Measurements from ENCODE around the gene NFIA. TPM values are rescaled to one million over a fixed set of nuclear protein-coding genes. Genes with fewer than 3 reads are reported as not detected.

NFIA gene
- total and polyA plus RNA-seq, 10 of the 15 experiments (the other 5 are each of a cell fraction or from before 2014, with no cell fraction given): 0.10 to 0.16 TPM; not detected in 8

DNA sequence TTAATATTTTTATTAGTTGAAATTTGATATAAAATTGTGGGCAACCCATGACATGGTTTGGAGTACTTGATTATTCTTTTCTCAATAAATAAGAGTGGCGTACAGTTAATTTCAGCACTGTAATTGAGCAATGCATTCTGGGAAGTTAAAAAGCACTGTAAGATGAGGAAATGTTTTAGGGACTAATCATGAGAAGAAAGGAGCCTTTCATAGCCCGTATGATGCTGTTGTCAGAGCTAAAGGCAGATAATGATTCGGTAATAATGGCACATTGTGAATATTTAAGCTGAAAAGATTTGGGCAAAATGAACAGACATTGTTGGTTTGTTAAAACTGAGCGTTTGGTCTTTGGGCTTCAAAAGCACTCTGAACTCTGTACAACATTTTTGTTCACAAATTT lies 139.3 kb downstream of the NFIA start (continued):
- TF ChIP-seq, protein P1, sequence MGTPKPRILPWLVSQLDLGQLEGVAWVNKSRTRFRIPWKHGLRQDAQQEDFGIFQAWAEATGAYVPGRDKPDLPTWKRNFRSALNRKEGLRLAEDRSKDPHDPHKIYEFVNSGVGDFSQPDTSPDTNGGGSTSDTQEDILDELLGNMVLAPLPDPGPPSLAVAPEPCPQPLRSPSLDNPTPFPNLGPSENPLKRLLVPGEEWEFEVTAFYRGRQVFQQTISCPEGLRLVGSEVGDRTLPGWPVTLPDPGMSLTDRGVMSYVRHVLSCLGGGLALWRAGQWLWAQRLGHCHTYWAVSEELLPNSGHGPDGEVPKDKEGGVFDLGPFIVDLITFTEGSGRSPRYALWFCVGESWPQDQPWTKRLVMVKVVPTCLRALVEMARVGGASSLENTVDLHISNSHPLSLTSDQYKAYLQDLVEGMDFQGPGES (IDR thresholded peaks at IDR 0.05): no peak
- TF ChIP-seq MXI1 (IDR thresholded peaks at IDR 0.05; ENCODE audit: low read depth, low read length) (no peak), POLR2A (IDR thresholded peaks at IDR 0.05; ENCODE audit: low read depth, low read length) (no peak), PML (IDR thresholded peaks at IDR 0.05; ENCODE audit: low read length) (no peak), SREBF2 (IDR thresholded peaks at IDR 0.05; ENCODE audit: low read length) (no peak), STAT3 (IDR thresholded peaks at IDR 0.05; ENCODE audit: low read depth, low read length) (no peak), HDGF (IDR thresholded peaks at IDR 0.05) (no peak), CREB1 (IDR thresholded peaks at IDR 0.05; ENCODE audit: low read depth) (no peak)
- TF ChIP-seq, protein P2, sequence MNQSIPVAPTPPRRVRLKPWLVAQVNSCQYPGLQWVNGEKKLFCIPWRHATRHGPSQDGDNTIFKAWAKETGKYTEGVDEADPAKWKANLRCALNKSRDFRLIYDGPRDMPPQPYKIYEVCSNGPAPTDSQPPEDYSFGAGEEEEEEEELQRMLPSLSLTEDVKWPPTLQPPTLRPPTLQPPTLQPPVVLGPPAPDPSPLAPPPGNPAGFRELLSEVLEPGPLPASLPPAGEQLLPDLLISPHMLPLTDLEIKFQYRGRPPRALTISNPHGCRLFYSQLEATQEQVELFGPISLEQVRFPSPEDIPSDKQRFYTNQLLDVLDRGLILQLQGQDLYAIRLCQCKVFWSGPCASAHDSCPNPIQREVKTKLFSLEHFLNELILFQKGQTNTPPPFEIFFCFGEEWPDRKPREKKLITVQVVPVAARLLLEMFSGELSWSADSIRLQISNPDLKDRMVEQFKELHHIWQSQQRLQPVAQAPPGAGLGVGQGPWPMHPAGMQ (IDR thresholded peaks at IDR 0.05; ENCODE audit: borderline replicate concordance): no peak
- TF ChIP-seq, protein P3, sequence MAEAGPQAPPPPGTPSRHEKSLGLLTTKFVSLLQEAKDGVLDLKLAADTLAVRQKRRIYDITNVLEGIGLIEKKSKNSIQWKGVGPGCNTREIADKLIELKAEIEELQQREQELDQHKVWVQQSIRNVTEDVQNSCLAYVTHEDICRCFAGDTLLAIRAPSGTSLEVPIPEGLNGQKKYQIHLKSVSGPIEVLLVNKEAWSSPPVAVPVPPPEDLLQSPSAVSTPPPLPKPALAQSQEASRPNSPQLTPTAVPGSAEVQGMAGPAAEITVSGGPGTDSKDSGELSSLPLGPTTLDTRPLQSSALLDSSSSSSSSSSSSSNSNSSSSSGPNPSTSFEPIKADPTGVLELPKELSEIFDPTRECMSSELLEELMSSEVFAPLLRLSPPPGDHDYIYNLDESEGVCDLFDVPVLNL (IDR thresholded peaks at IDR 0.05; ENCODE audit: low read depth, low read length): no peak
- TF ChIP-seq, protein P4, sequence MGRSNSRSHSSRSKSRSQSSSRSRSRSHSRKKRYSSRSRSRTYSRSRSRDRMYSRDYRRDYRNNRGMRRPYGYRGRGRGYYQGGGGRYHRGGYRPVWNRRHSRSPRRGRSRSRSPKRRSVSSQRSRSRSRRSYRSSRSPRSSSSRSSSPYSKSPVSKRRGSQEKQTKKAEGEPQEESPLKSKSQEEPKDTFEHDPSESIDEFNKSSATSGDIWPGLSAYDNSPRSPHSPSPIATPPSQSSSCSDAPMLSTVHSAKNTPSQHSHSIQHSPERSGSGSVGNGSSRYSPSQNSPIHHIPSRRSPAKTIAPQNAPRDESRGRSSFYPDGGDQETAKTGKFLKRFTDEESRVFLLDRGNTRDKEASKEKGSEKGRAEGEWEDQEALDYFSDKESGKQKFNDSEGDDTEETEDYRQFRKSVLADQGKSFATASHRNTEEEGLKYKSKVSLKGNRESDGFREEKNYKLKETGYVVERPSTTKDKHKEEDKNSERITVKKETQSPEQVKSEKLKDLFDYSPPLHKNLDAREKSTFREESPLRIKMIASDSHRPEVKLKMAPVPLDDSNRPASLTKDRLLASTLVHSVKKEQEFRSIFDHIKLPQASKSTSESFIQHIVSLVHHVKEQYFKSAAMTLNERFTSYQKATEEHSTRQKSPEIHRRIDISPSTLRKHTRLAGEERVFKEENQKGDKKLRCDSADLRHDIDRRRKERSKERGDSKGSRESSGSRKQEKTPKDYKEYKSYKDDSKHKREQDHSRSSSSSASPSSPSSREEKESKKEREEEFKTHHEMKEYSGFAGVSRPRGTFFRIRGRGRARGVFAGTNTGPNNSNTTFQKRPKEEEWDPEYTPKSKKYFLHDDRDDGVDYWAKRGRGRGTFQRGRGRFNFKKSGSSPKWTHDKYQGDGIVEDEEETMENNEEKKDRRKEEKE (IDR thresholded peaks at IDR 0.05): no peak

Measured in GM12878 (cell line).